Parathyroid adenoma (tissue), 2 donors: ENCODE data around the gene SFXN5.

Experiments
- H2AFZ ChIP-seq: fragments of 300-600 bp; sonication (generic); one replicate; pipeline ENCODE4 v1.7.0; 2017; ENCODE audit warnings: antibody characterized with exemption, mild to moderate bottlenecking
- H3K27ac ChIP-seq: fragments of 300-600 bp; sonication (generic); one replicate; pipeline ENCODE4 v1.7.0; 2017
- H3K27me3 ChIP-seq: fragments of 300-600 bp; sonication (generic); one replicate; pipeline ENCODE4 v1.7.0; 2017; ENCODE audit warnings: low read length; ENCODE audit not compliant: control insufficient read depth, insufficient read depth
- H3K36me3 ChIP-seq: fragments of 300-600 bp; sonication (generic); one replicate; pipeline ENCODE4 v1.7.0; 2017; ENCODE audit warnings: low read length; ENCODE audit not compliant: control insufficient read depth, insufficient read depth
- H3K4me1 ChIP-seq: fragments of 300-600 bp; sonication (generic); one replicate; pipeline ENCODE4 v1.7.0; 2017; ENCODE audit warnings: control low read depth
- H3K4me2 ChIP-seq: fragments of 300-600 bp; sonication (generic); one replicate; pipeline ENCODE4 v1.7.0; 2017; ENCODE audit warnings: low read length
- H3K4me3 ChIP-seq: fragments of 300-600 bp; sonication (generic); one replicate; pipeline ENCODE4 v1.7.0; 2017; ENCODE audit warnings: low read depth, low read length
- H3K79me2 ChIP-seq: fragments of 300-600 bp; sonication (generic); one replicate; pipeline ENCODE4 v1.7.0; 2017; ENCODE audit warnings: control low read depth
- H3K9ac ChIP-seq: fragments of 300-600 bp; sonication (generic); one replicate; pipeline ENCODE4 v1.7.0; 2017; ENCODE audit warnings: mild to moderate bottlenecking
- H3K9me3 ChIP-seq: fragments of 300-600 bp; sonication (generic); one replicate; pipeline ENCODE4 v1.7.0; 2017; ENCODE audit warnings: low read length; ENCODE audit not compliant: control insufficient read depth
- CTCF ChIP-seq: fragments of 300-600 bp; sonication (generic); IDR thresholded peaks from one replicate; pipeline ENCODE4 v1.7.0; 2017; ENCODE audit warnings: antibody characterized with exemption, mild to moderate bottlenecking
- donor health status: primary hyperparathyroidism.

The SFXN5 gene

GRCh38 chr2:72995430-72996116, 75.9 kb downstream of the SFXN5 start:
- H2AFZ ChIP-seq = no peak overlapping the region
- H3K27me3 ChIP-seq = no peaks in the 10 kb centered on the region
- peaks cover 4% of the 10 kb centered on the region for H3K79me2 ChIP-seq
- TF ChIP-seq CTCF = no peak
- no peaks in the 10 kb centered on the region for H3K36me3 ChIP-seq
- no peaks in the 10 kb centered on the region for H3K9me3 ChIP-seq
- no peak overlapping the region for H3K4me2 ChIP-seq
- H3K4me3 ChIP-seq = no peak overlapping the region
- H3K4me1 ChIP-seq = no peaks in the 10 kb centered on the region
- H3K9ac ChIP-seq = no peak overlapping the region
- H3K27ac ChIP-seq = no peak overlapping the region

- Histone ChIP-seq H3K4me3 (no peak overlapping the region), H3K36me3 (no peaks in the 10 kb centered on the region), H3K27me3 (no peaks in the 10 kb centered on the region), H3K4me1 (no peaks in the 10 kb centered on the region), H3K4me2 (no peak overlapping the region), H3K9me3 (no peaks in the 10 kb centered on the region), H2AFZ (no peak overlapping the region), H3K79me2 (peaks cover 4% of the 10 kb centered on the region), H3K9ac (no peak overlapping the region), H3K27ac (no peak overlapping the region)
- no peak for TF ChIP-seq CTCF
Measured at GRCh38 chr2:72994991-72995380, 76.5 kb downstream of the SFXN5 start.

- TF ChIP-seq CTCF = no peak
- Histone ChIP-seq H3K36me3 (no peaks in the 10 kb centered on the region), H2AFZ (no peak overlapping the region), H3K4me1 (no peaks in the 10 kb centered on the region), H3K79me2 (peaks cover 4% of the 10 kb centered on the region), H3K9ac (no peak overlapping the region), H3K9me3 (no peaks in the 10 kb centered on the region), H3K4me3 (no peak overlapping the region), H3K4me2 (no peak overlapping the region), H3K27ac (no peak overlapping the region), H3K27me3 (no peaks in the 10 kb centered on the region)
Measured at GRCh38 chr2:72994282-72994990, 77.1 kb downstream of the SFXN5 start.

- no peaks in the 10 kb centered on the region for H3K36me3 ChIP-seq
- H2AFZ ChIP-seq = no peak overlapping the region
- no peak overlapping the region for H3K4me2 ChIP-seq
- H3K79me2 ChIP-seq = peaks cover 4% of the 10 kb centered on the region
- H3K27me3 ChIP-seq = no peaks in the 10 kb centered on the region
- no peak for TF ChIP-seq CTCF
- H3K4me3 ChIP-seq = no peak overlapping the region
- no peaks in the 10 kb centered on the region for H3K4me1 ChIP-seq
- no peak overlapping the region for H3K27ac ChIP-seq
- no peak overlapping the region for H3K9ac ChIP-seq
- no peaks in the 10 kb centered on the region for H3K9me3 ChIP-seq
Measured at GRCh38 chr2:72993933-72994280, 77.6 kb downstream of the SFXN5 start.
